ENCODE data around the gene TRIM44. TPM values are rescaled to one million over a fixed set of nuclear protein-coding genes. Genes with fewer than 3 reads are reported as not detected.

The TRIM44 gene
- total RNA-seq, 2 donors from 2014 or later: 30.6 to 33.2 TPM

GRCh38 chr11:35730254-35730653, 67.7 kb downstream of the TRIM44 start:
- H3K9me3 ChIP-seq: no peaks in the 10 kb centered on the region

GRCh38 chr11:35734669-35735410, 72.3 kb downstream of the TRIM44 start:
- H3K27ac ChIP-seq: no peak overlapping the region
- no peaks in the 10 kb centered on the region for H3K4me1 ChIP-seq (replicated peaks)
- no peak overlapping the region for H3K4me3 ChIP-seq
- 68% methylated on average over 2 of the region's 2 CpGs for WGBS
- intact Hi-C loops (cut with DNase I): no loop called here
- H3K27me3 ChIP-seq (replicated peaks; ENCODE audit: insufficient read depth): no peaks in the 10 kb centered on the region
- DNase-seq (ENCODE audit: low spot score): no peak
- H3K9me3 ChIP-seq: no peaks in the 10 kb centered on the region
- TF ChIP-seq POLR2AphosphoS5 (IDR thresholded peaks at IDR 0.05): no peak
- no peak for TF ChIP-seq POLR2A (IDR thresholded peaks at IDR 0.05)
- no peak for TF ChIP-seq CTCF (IDR thresholded peaks at IDR 0.05)
- no peaks in the 10 kb centered on the region for H3K36me3 ChIP-seq

More at GRCh38 chr11:35730254-35730653, 67.7 kb downstream of the TRIM44 start:
- H3K4me3 ChIP-seq: no peak overlapping the region
- no peaks in the 10 kb centered on the region for H3K36me3 ChIP-seq
- H3K27me3 ChIP-seq (replicated peaks; ENCODE audit: insufficient read depth): no peaks in the 10 kb centered on the region
- no peak for DNase-seq (ENCODE audit: low spot score)
- TF ChIP-seq CTCF (IDR thresholded peaks at IDR 0.05) (no peak), POLR2A (IDR thresholded peaks at IDR 0.05) (no peak), POLR2AphosphoS5 (IDR thresholded peaks at IDR 0.05) (no peak)
- intact Hi-C loops (cut with DNase I): no loop called here
- no peak overlapping the region for H3K27ac ChIP-seq
- no peaks in the 10 kb centered on the region for H3K4me1 ChIP-seq (replicated peaks)

- WGBS: 72% methylated on average over 2 of the region's 2 CpGs
- Histone ChIP-seq H3K36me3 (no peaks in the 10 kb centered on the region), H3K27ac (no peak overlapping the region), H3K4me3 (no peak overlapping the region), H3K4me1 (replicated peaks) (no peaks in the 10 kb centered on the region), H3K9me3 (no peaks in the 10 kb centered on the region), H3K27me3 (replicated peaks; ENCODE audit: insufficient read depth) (no peaks in the 10 kb centered on the region)
- no peak for TF ChIP-seq CTCF (IDR thresholded peaks at IDR 0.05)
- no peak for DNase-seq (ENCODE audit: low spot score)
- intact Hi-C loops (cut with DNase I): no loop called here
Observed at GRCh38 chr11:35735411-35735810, 72.8 kb downstream of the TRIM44 start.

- TF ChIP-seq POLR2A (IDR thresholded peaks at IDR 0.05) (no peak), CTCF (IDR thresholded peaks at IDR 0.05) (no peak), POLR2AphosphoS5 (IDR thresholded peaks at IDR 0.05) (no peak)
Observed at GRCh38 chr11:35735903-35736302, 73.3 kb downstream of the TRIM44 start.

GRCh38 chr11:35736952-35737351, 74.4 kb downstream of the TRIM44 start:
- Histone ChIP-seq H3K36me3 (no peaks in the 10 kb centered on the region), H3K4me3 (no peak overlapping the region), H3K27ac (no peak overlapping the region), H3K27me3 (replicated peaks; ENCODE audit: insufficient read depth) (no peaks in the 10 kb centered on the region), H3K9me3 (no peaks in the 10 kb centered on the region), H3K4me1 (replicated peaks) (no peaks in the 10 kb centered on the region)
- intact Hi-C loops (cut with DNase I): no loop called here
- TF ChIP-seq POLR2A (IDR thresholded peaks at IDR 0.05): no peak
- no peak for TF ChIP-seq CTCF (IDR thresholded peaks at IDR 0.05)
- no peak for TF ChIP-seq POLR2AphosphoS5 (IDR thresholded peaks at IDR 0.05)
- no peak for DNase-seq (ENCODE audit: low spot score)
- WGBS: 98% methylated on average over 2 of the region's 2 CpGs

More at GRCh38 chr11:35735903-35736302, 73.3 kb downstream of the TRIM44 start:
- Histone ChIP-seq H3K27me3 (replicated peaks; ENCODE audit: insufficient read depth) (no peaks in the 10 kb centered on the region), H3K36me3 (no peaks in the 10 kb centered on the region), H3K27ac (no peak overlapping the region), H3K4me3 (no peak overlapping the region), H3K9me3 (no peaks in the 10 kb centered on the region), H3K4me1 (replicated peaks) (no peaks in the 10 kb centered on the region)
- intact Hi-C loops (cut with DNase I): no loop called here
- no peak for DNase-seq (ENCODE audit: low spot score)
